Smooth muscle cell (in vitro differentiated cells): ENCODE results near the gene MAP2K2. TPM values are rescaled to one million over a fixed set of nuclear protein-coding genes. Genes with fewer than 3 reads are reported as not detected.

Experiments
- DNase-seq: peaks from one replicate; lab custom pipeline; 2025; ENCODE audit not compliant: unreplicated experiment; lab: John Stamatoyannopoulos, UW
- H2AFZ ChIP-seq: fragments of 200-600 bp; sonication (generic); 2 replicates; pipeline ENCODE4 v1.6.0; 2016; ENCODE audit warnings: antibody characterized with exemption, low read depth, mild to moderate bottlenecking
- H3F3A ChIP-seq: fragments of 200-600 bp; sonication (generic); 2 replicates; pipeline ENCODE4 v1.6.0; 2017; ENCODE audit warnings: antibody characterized with exemption, low read depth
- H3K27ac ChIP-seq: fragments of 200-600 bp; sonication (generic); 2 replicates; pipeline ENCODE4 v1.5.1; 2016; ENCODE audit warnings: low read depth, mild to moderate bottlenecking
- H3K27me3 ChIP-seq: fragments of 200-600 bp; sonication (generic); 2 replicates; pipeline ENCODE4 v1.6.1; 2016; ENCODE audit warnings: low read depth, mild to moderate bottlenecking
- H3K36me3 ChIP-seq: fragments of 200-600 bp; sonication (generic); 2 replicates; pipeline ENCODE4 v1.5.1; 2016; ENCODE audit warnings: low read depth
- H3K4me1 ChIP-seq: fragments of 200-600 bp; sonication (generic); 2 replicates; pipeline ENCODE4 v1.5.1; 2016; ENCODE audit warnings: low read depth
- H3K4me2 ChIP-seq: fragments of 200-600 bp; sonication (generic); 2 replicates; pipeline ENCODE4 v1.6.0; 2016; ENCODE audit warnings: mild to moderate bottlenecking
- H3K4me3 ChIP-seq: fragments of 200-600 bp; sonication (generic); 2 replicates; pipeline ENCODE4 v1.5.1; 2016; ENCODE audit warnings: mild to moderate bottlenecking
- H3K79me2 ChIP-seq: fragments of 200-600 bp; sonication (generic); 2 replicates; pipeline ENCODE4 v1.6.0; 2016; ENCODE audit warnings: low read depth, mild to moderate bottlenecking
- H3K9ac ChIP-seq: fragments of 200-600 bp; sonication (generic); 2 replicates; pipeline ENCODE4 v1.6.0; 2016; ENCODE audit warnings: low read depth
- H3K9me3 ChIP-seq: fragments of 200-600 bp; sonication (generic); replicated peaks from 2 replicates; pipeline ENCODE4 v1.5.1; 2016; ENCODE audit warnings: low read depth
- H4K20me1 ChIP-seq: fragments of 200-600 bp; sonication (generic); 2 replicates; pipeline ENCODE4 v1.6.0; 2016; ENCODE audit warnings: low read depth
- CTCF ChIP-seq: fragments of 200-600 bp; sonication (generic); IDR thresholded peaks from 2 replicates; pipeline ENCODE4 v1.5.1; 2017; ENCODE audit warnings: borderline replicate concordance, mild to moderate bottlenecking, antibody characterized with exemption; ENCODE audit not compliant: insufficient read depth, poor library complexity, severe bottlenecking
- WGBS: methylation state at CpG from one replicate; pipeline ENCODE4 v1.1.7; 2016; ENCODE audit warnings: low lambda C conversion rate; 5-methylcytosine and 5-hydroxymethylcytosine counted together
- polyA plus RNA-seq: library from polyadenylated mRNA; unstranded; fragments of >200 nt; fragmentation: Nextera tagmentation; extraction: Ambion mirVana; gene quantifications from 2 replicates; pipeline ENCODE4 v1.2.1, GENCODE V29; 2016
- total RNA-seq: library from RNA; depleted of rRNA; stranded (reverse); fragments of >200 nt; gene quantifications from 2 replicates; pipeline ENCODE4 v1.2.3, GENCODE V29; 2014

Gene MAP2K2
- total and polyA plus RNA-seq, 2 experiments from 2014 or later, result 79.1 to 193 TPM

DNA sequence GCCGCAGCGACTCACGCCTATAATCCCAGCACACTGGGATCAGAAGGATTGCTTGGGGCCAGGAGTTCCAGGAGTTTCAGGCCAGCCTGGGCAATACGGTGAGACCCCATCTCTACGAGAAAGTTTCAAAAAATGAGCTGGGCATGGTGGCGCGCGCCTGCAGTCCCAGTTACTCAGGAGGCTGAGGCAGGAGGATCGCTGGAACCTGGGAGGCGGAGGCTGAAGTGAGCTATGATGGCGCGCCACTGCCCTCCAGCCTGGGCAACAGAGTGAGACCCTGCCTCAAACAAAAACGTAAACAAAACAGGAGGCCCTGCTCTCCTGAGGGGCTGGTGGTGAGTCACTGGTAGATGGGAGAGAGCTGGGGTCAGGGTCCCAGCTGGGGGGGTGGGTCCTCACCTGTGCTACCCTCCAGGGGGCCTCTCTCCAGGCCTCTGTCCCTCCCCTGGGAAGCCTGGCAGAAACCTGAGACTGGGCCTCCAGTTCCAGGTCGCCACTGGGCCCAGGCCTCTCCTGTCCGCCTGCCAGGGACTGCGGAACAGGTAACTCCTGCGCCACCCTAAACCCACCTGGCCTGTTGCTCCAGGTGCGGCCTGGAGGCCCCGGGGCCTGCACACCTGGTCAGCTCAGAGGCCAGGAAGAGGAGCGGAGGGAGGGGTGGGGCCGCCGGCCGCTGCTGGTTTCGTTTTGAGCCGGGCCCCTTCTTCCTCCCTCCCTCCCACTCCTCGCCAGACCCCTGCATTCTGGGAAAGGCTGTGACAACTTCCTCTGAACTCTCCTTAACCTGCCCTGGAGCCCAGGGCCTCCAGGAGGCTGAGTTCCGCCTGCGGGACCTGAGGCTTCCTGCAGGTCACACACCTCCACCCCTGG lies 40.0 kb downstream of the MAP2K2 start:
- H3K27me3 ChIP-seq, result no peaks in the 10 kb centered on the region
- no peaks in the 10 kb centered on the region for H3K9me3 ChIP-seq
- H3K9ac ChIP-seq, result no peak overlapping the region
- H3K79me2 ChIP-seq, result no peaks in the 10 kb centered on the region
- H2AFZ ChIP-seq, result no peak overlapping the region
- no peak overlapping the region for H3K27ac ChIP-seq
- no peak for TF ChIP-seq CTCF
- H3K4me2 ChIP-seq, result no peak overlapping the region
- whole genome bisulfite sequencing, result 77% methylated on average over 26 of the region's 28 CpGs
- H3K4me3 ChIP-seq, result no peak overlapping the region
- H3K36me3 ChIP-seq, result no peaks in the 10 kb centered on the region
- no peak for DNase-seq
- H3F3A ChIP-seq, result no peaks in the 10 kb centered on the region
- no peaks in the 10 kb centered on the region for H4K20me1 ChIP-seq
- no peaks in the 10 kb centered on the region for H3K4me1 ChIP-seq

GRCh38 chr19:4082172-4082571 lies 41.8 kb downstream of the MAP2K2 start:
- Histone ChIP-seq H3K4me2 (no peak overlapping the region), H3K9me3 (no peaks in the 10 kb centered on the region), H3K4me3 (no peak overlapping the region), H3K4me1 (no peaks in the 10 kb centered on the region), H3F3A (no peaks in the 10 kb centered on the region), H3K27me3 (no peaks in the 10 kb centered on the region), H3K9ac (no peak overlapping the region), H3K36me3 (no peaks in the 10 kb centered on the region), H3K27ac (no peak overlapping the region), H3K79me2 (no peaks in the 10 kb centered on the region), H4K20me1 (no peaks in the 10 kb centered on the region), H2AFZ (no peak overlapping the region)
- DNase-seq, result no peak
- no peak for TF ChIP-seq CTCF
- WGBS, result 88% methylated on average over 9 of the region's 9 CpGs

DNA sequence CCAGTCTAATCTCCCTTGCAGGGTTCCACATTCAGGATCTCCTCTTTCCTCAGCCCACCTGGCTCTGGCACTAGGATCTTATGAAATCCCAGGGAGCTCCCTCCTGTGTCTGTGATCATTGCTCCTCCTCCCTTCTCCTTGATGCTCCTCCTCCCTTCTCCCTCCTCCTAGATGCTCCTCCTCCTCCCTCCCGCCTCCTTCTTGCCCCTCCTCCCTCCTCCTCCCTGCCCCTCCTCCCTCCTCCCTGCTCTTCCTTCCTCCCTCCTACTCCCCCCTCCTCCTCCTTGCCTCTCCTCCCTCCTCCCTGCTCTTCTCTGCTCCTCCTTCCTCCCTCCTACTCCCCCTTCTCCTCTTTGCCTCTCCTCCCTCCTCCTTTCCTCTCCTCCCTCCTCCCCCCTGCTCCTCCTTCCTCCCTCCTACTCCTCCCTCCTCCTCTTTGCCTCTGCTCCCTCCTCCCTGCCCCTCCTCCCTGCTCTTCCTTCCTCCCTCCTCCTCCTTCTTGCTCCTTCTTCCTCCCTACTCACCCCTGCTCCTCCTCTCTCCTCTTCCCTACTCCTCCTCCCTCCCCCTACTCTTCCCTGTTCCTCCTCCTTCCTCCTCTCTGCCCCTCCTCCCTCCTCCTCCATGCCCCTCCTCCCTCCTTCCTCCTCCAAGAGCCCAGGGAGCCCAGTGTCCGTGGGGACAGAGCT lies 42.3 kb downstream of the MAP2K2 start:
- 33% methylated on average over 1 of the region's 2 CpGs for WGBS
- no peaks in the 10 kb centered on the region for H3K4me1 ChIP-seq

More for the DNA sequence above, 42.3 kb downstream of the MAP2K2 start:
- no peak for TF ChIP-seq CTCF
- Histone ChIP-seq H3K79me2 (no peaks in the 10 kb centered on the region), H3K4me3 (no peak overlapping the region), H3K27me3 (no peaks in the 10 kb centered on the region), H3K36me3 (no peaks in the 10 kb centered on the region), H2AFZ (no peak overlapping the region), H4K20me1 (no peaks in the 10 kb centered on the region), H3K9ac (no peak overlapping the region), H3F3A (no peaks in the 10 kb centered on the region), H3K27ac (no peak overlapping the region), H3K4me2 (no peak overlapping the region), H3K9me3 (no peaks in the 10 kb centered on the region)
- DNase-seq, result no peak
